Ascending aorta (tissue), 2 donors: ENCODE data around the gene METTL24. TPM values are rescaled to one million over a fixed set of nuclear protein-coding genes. Genes with fewer than 3 reads are reported as not detected.
A peak's percentile ranks its signal among the peaks of the same experiment; 100 is the strongest.

Experiments
- DNase-seq, 2 donors: peaks; one replicate each; pipeline ENCODE4 v3.0.0-alpha.2; 2019; ENCODE audit warnings: low spot score in 2 of 2
- H3K27ac ChIP-seq, 2 donors: fragments of 200-600 bp; sonication (generic); one replicate each; pipeline ENCODE4 v1.5.1; 2016 to 2017; ENCODE audit warnings: mild to moderate bottlenecking in 1 of 2
- H3K27me3 ChIP-seq: fragments of 200-600 bp; sonication (generic); one replicate; pipeline ENCODE4 v1.5.1; 2017
- H3K36me3 ChIP-seq, 2 donors: fragments of 200-600 bp; sonication (generic); one replicate each; pipeline ENCODE4 v1.5.1; 2016
- H3K4me1 ChIP-seq, 2 donors: fragments of 200-600 bp; sonication (generic); one replicate each; pipeline ENCODE4 v1.5.1; 2016 to 2017; ENCODE audit warnings: mild to moderate bottlenecking in 1 of 2
- H3K4me3 ChIP-seq, 2 donors: fragments of 200-600 bp; sonication (generic); one replicate each; pipeline ENCODE4 v1.5.1; 2016 to 2017; ENCODE audit warnings: mild to moderate bottlenecking in 1 of 2
- H3K9me3 ChIP-seq, 2 donors: fragments of 200-600 bp; sonication (generic); one replicate each; pipeline ENCODE4 v1.5.1; 2016
- CTCF ChIP-seq, 3 experiments: fragments of 200-600 bp in 2 of 3; fragments of 450-650 bp in 1 of 3; sonication (generic) in 2 of 3; IDR thresholded peaks; one replicate each; pipeline ENCODE4 v1.5.1; 2016 to 2019; ENCODE audit warnings: antibody characterized with exemption in 3 of 3, mild to moderate bottlenecking in 1 of 3, moderate library complexity in 1 of 3
- intact Hi-C: fragments of 100-400 bp; cut with DNase I; formaldehyde crosslinking; loops from one replicate; pipeline ENCODE4 v1.15.1; 2023
- total RNA-seq: library from RNA; depleted of rRNA; stranded (reverse); fragments of >200 nt; gene quantifications from one replicate; pipeline ENCODE4 v1.1.0, GENCODE V29; 2016

Gene METTL24
- total RNA-seq, result 2.0 TPM

DNA sequence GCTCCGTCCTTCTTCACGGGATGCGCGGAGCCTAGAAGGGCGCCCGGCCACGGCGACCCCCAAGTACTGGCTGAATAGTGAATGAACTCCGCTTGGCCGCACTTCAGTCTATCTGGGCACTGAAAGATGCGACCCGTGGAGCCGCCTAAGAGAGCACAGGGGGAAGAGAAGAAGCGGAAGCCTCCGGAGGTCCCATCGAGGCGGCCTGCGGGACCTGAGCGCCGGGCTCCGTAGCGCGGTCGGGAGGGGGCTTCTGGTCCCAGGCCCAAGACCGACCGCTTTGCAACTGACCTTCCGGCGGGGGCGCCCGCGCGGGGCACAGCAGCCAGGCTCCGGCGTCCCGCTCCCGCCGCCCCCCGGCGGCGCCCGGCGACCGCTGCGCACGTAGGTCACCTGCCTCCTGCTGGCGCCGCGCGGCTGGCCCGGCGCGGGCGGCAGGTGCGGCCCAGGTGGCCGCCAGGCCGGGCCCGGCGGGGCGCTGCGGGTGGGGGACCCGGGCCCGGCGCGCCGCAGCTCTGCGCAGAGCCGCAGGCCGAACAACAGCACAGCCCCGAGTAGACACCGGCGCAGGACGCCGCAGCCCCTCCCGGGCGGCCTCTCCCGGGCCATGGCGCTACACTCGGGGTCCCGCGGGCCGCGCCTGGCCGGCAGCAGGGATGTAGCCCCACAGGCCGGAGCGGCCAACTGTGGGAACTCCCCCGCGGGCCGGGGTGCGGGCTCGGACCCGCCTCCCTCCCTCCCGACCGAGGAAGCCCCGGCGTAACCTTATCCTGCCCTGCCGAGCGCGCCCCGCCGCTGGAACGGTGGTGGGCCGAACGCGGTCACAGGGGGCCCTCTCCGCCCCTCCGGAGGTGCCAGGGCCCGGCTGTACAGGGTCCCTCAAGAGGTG, at the start of gene METTL24:
TSS of gene METTL24 (minus strand) at position 686 of the 889 bp plus-strand sequence. CDS start at position 609, 77 bp downstream.
- peak within 1 kb of the TSS; percentile 72 to 91 for H3K4me3 ChIP-seq
- no peak for DNase-seq
- H3K27me3 ChIP-seq, result no peaks in the 10 kb centered on the region
- no peaks in the 10 kb centered on the region for H3K36me3 ChIP-seq
- peaks cover 6 to 21% of the 10 kb centered on the region in 2 donors for H3K4me1 ChIP-seq
- intact Hi-C loops, result loop anchor here (10.0 kb wide), 1 partner anchor 1053 kb away; no protein-coding TSS in a partner anchor
- no peak for TF ChIP-seq CTCF (IDR thresholded peaks at IDR 0.05)
- H3K27ac ChIP-seq, result peak within 1 kb of the TSS; percentile 95 to 96
- no peaks in the 10 kb centered on the region for H3K9me3 ChIP-seq

GRCh38 chr6:110404607-110405006, 46.5 kb upstream of the METTL24 start:
- no peak for TF ChIP-seq CTCF (IDR thresholded peaks at IDR 0.05)
- Histone ChIP-seq H3K4me1 (no peaks in the 10 kb centered on the region), H3K27me3 (no peaks in the 10 kb centered on the region), H3K4me3 (no peak overlapping the region), H3K36me3 (no peaks in the 10 kb centered on the region), H3K27ac (no peak overlapping the region), H3K9me3 (no peaks in the 10 kb centered on the region)
- no peak for DNase-seq
- intact Hi-C loops, result no loop called here

DNA sequence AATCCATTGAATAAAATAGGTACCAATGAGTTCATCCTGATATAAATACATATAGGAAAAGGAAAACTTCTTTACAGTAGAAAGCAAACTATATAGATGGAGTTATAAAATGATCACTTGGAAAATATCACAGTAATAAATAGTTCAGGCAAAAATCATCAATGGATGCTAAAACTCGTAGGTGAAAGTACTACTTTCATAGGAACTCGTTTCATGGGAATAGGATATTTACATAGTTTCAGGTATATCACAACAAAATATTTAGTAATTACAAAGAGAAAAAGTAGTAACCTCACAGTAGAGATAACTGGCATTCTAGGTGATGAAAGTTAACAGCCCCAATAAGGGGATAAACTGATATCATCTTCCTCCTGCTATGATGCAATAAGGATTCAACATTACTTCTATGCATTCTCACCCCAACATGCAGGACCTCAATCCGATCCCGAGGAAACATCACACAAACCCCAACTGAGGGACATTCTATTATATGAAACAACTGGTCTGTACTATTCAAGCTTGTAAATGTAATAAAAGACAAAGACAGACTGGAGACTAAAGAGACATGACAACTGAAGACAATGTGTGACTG, 43.5 kb upstream of the METTL24 start:
- H3K4me3 ChIP-seq, result no peak overlapping the region
- no peaks in the 10 kb centered on the region for H3K4me1 ChIP-seq
- H3K27me3 ChIP-seq, result no peaks in the 10 kb centered on the region
- no peak for DNase-seq
- intact Hi-C loops, result no loop called here
- no peak for TF ChIP-seq CTCF (IDR thresholded peaks at IDR 0.05)
- H3K36me3 ChIP-seq, result no peaks in the 10 kb centered on the region
- no peaks in the 10 kb centered on the region for H3K9me3 ChIP-seq
- no peak overlapping the region for H3K27ac ChIP-seq

- peak overlapping the region; percentile 26 to 54 for H3K4me3 ChIP-seq
- intact Hi-C loops, result no loop called here
- H3K9me3 ChIP-seq, result no peaks in the 10 kb centered on the region
- DNase-seq, result no peak
- no peaks in the 10 kb centered on the region for H3K4me1 ChIP-seq
- no peaks in the 10 kb centered on the region for H3K36me3 ChIP-seq
- H3K27ac ChIP-seq, result no peak overlapping the region
- H3K27me3 ChIP-seq, result no peaks in the 10 kb centered on the region
- no peak for TF ChIP-seq CTCF (IDR thresholded peaks at IDR 0.05)
Observed at GRCh38 chr6:110400208-110400607, 42.1 kb upstream of the METTL24 start.

DNA sequence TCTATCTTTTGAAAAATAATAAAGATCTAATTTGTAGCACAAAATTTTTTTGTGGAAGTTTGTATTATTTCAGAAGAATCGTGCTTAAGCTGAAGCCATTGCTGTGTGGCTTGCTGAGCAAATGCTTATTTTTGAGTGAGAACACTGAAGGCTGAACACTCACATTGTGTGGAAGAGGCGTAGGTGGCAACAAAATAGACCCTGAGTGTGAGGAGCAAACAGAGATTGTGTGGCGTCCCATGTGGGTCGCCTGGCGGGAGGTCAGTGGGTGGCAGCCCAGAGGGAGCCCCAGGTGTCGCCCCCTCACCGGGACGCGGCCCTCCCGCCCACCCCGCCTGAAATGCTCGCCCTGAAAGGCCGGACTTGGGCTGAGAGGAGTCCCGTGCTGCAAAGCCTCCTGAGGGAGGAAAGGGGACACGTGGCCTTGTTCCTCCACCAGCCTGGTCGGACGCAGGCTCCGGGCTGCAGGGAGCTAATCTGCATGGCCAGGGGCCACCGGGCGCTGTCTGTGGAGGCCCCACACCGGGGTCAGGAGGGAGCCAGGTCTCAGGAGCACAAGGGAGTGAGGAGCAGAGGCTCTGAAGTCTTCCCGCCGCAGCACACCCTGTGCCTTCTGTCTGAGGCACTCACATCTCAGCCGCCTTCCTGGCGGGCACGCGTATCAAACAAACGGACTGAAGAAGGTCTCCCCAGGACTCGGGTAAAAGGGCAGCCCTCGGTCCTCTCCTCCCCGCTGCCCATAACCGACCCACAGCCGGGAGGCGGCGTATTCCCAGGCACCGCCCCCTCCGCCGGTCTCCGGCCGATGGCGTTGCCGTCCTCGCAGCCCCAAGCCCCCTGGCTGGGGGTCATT, 41.3 kb upstream of the METTL24 start:
- intact Hi-C loops, result loop anchor here (10.0 kb wide), 1 partner anchor 345 kb away; no protein-coding TSS in a partner anchor
- H3K9me3 ChIP-seq, result no peaks in the 10 kb centered on the region
- no peak for DNase-seq
- no peaks in the 10 kb centered on the region for H3K27me3 ChIP-seq
- H3K27ac ChIP-seq, result peak overlapping the region in 1 of 2 donors; percentile 9
- no peak for TF ChIP-seq CTCF (IDR thresholded peaks at IDR 0.05)
- peak overlapping the region; percentile 26 to 54 for H3K4me3 ChIP-seq
- no peaks in the 10 kb centered on the region for H3K4me1 ChIP-seq
- H3K36me3 ChIP-seq, result no peaks in the 10 kb centered on the region
